Stomach (tissue), 9 donors: Measurements from ENCODE around the gene MYO5B. TPM values are rescaled to one million over a fixed set of nuclear protein-coding genes. Genes with fewer than 3 reads are reported as not detected.

ENCODE experiments used
- DNase-seq, 2 donors: peaks; one replicate each; pipeline versions ENCODE4 v3.0.0 to v3.0.0-alpha.2; 2013 to 2019
- H3K27ac ChIP-seq, 5 donors: fragments of 200-600 bp in 4 of 5; sonication (generic) in 4 of 5; one replicate each; pipeline ENCODE4 v1.5.1; 2013 to 2019; ENCODE audit warnings: mild to moderate bottlenecking in 1 of 5, moderate library complexity in 1 of 5
- H3K27me3 ChIP-seq, 3 donors: fragments of 200-600 bp; sonication (generic); one replicate each; pipeline ENCODE4 v1.5.1; 2017 to 2019; ENCODE audit warnings: mixed run types in 1 of 3
- H3K36me3 ChIP-seq, 4 donors: fragments of 200-600 bp; sonication (generic); 1 replicate in 3 of 4; 2 replicates in 1 of 4; pipeline ENCODE4 v1.5.1; 2016 to 2019
- H3K4me1 ChIP-seq, 4 donors: fragments of 200-600 bp; sonication (generic); one replicate each; pipeline ENCODE4 v1.5.1; 2016 to 2019
- H3K4me3 ChIP-seq, 4 donors: fragments of 200-600 bp; sonication (generic) in 3 of 4; one replicate each; pipeline ENCODE4 v1.5.1; 2016 to 2019; ENCODE audit warnings: mild to moderate bottlenecking in 1 of 4
- H3K9me3 ChIP-seq, 4 donors: fragments of 200-600 bp; sonication (generic); one replicate each; pipeline ENCODE4 v1.5.1; 2016 to 2019
- CTCF ChIP-seq, 7 experiments: fragments of 450-650 bp in 4 of 7; fragments of 200-600 bp in 3 of 7; sonication (generic) in 3 of 7; IDR thresholded peaks; one replicate each; pipeline ENCODE4 v1.5.1; 2016 to 2019; ENCODE audit warnings: antibody characterized with exemption in 7 of 7, control low read depth in 2 of 7, mild to moderate bottlenecking in 1 of 7
- EP300 ChIP-seq: sonication (generic); formaldehyde crosslinking; IDR thresholded peaks from one replicate; pipeline ENCODE4 v1.6.1; 2017; ENCODE audit warnings: antibody characterized with exemption
- POLR2A ChIP-seq, 4 donors: fragments of 450-650 bp; IDR thresholded peaks; one replicate each; pipeline ENCODE4 v1.6.1; 2016; ENCODE audit warnings: antibody characterized with exemption in 4 of 4, control low read depth in 2 of 4, mild to moderate bottlenecking in 1 of 4, moderate library complexity in 1 of 4
- POLR2AphosphoS5 ChIP-seq, 3 donors: sonication (generic); formaldehyde crosslinking; IDR thresholded peaks; one replicate each; pipeline ENCODE4 v1.6.1; 2016; ENCODE audit warnings: antibody characterized with exemption in 3 of 3
- WGBS, 5 donors: extraction: QIAGEN DNeasy Blood & Tissue Kit in 3 of 5; methylation state at CpG; one replicate each; pipeline versions ENCODE4 v1.1.5 to v1.1.7; 2013 to 2018; 5-methylcytosine and 5-hydroxymethylcytosine counted together
- intact Hi-C: fragments of 100-400 bp; cut with DNase I; formaldehyde crosslinking; loops from one replicate; pipeline ENCODE4 v1.15.1; 2023; ENCODE audit warnings: low total_unique reads
- polyA plus RNA-seq, 3 donors: library from polyadenylated mRNA; stranded (reverse); fragments of 200-250 nt; gene quantifications; one replicate each; pipeline ENCODE4 v1.2.3, GENCODE V29; 2013
- total RNA-seq, 5 donors: library from RNA; depleted of rRNA; stranded (reverse); fragments of >200 nt; gene quantifications; one replicate each; pipeline versions ENCODE4 v1.1.0 to v1.2.3, GENCODE V29; 2014 to 2016
- donor health status: healthy with polysubstance abuse.
- donor health status: Bipolar disorder and iron deficiency.
- donor health status: healthy.

The MYO5B gene
- total and polyA plus RNA-seq, 8 donors = 13.6 to 224 (median 33.7) TPM

- Histone ChIP-seq H3K27ac (no peak overlapping the region), H3K4me1 (no peaks in the 10 kb centered on the region), H3K36me3 (no peaks in the 10 kb centered on the region), H3K4me3 (no peak overlapping the region), H3K27me3 (no peaks in the 10 kb centered on the region), H3K9me3 (no peaks in the 10 kb centered on the region)
- peak in 1 of 2 donors; percentile 21 for DNase-seq
- intact Hi-C loops = no loop called here
- no peak for TF ChIP-seq EP300
- no peak for TF ChIP-seq POLR2AphosphoS5 (IDR thresholded peaks at IDR 0.05)
- no peak for TF ChIP-seq POLR2A (IDR thresholded peaks at IDR 0.05)
- TF ChIP-seq CTCF (IDR thresholded peaks at IDR 0.05) = no peak
- WGBS, 5 donors = 77 to 88% (median 83%) methylated on average over 4 of the region's 4 CpGs
Observed at GRCh38 chr18:50071397-50071796, 123.5 kb downstream of the MYO5B start.

DNA sequence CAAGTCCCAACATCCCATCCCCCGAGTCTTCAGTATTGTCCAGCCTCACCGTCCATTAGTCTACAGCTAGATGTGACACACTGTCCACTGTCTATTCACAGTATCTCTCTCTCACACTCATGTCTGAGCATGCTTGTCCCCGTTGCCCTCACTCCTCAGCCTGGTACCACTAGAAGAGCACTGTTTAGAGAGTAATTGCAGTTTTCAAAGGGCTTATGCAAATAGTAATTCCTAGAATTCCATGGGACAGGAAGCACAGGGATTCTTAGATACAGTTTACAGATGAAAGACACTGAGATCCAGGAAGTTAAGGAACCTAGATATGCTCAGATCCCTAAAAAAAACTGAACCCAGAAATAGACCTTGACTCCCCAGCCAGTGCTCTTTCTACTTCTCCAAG is 125.5 kb downstream of the MYO5B start:
- Histone ChIP-seq H3K4me1 (no peaks in the 10 kb centered on the region), H3K4me3 (no peak overlapping the region), H3K27me3 (no peaks in the 10 kb centered on the region), H3K36me3 (no peaks in the 10 kb centered on the region), H3K9me3 (no peaks in the 10 kb centered on the region), H3K27ac (no peak overlapping the region)
- intact Hi-C loops = no loop called here
- TF ChIP-seq CTCF (IDR thresholded peaks at IDR 0.05) (no peak), EP300 (no peak), POLR2A (IDR thresholded peaks at IDR 0.05) (no peak), POLR2AphosphoS5 (IDR thresholded peaks at IDR 0.05) (no peak)
- WGBS, 5 donors = 89 to 98% (median 92%) methylated on average over 3 of the region's 3 CpGs
- DNase-seq = no peak

DNA sequence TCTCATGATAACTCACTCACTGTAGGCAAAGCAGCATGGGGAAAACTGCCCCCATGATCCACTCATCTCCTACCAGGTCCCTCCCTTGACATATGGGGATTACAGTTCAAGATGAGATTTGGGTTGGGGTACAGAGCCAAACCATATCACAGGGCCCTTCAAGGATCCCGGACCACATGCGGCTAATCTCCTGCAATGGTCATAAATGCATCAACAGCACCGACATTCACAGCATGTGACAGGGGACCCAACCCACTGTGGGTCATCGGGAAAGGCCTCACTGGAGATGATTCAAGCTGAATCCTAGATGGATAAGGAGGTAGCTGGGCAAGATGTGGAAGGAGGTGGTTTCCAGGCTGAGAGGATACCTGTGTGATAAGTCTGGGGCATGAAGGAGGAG is 129.4 kb downstream of the MYO5B start:
- Histone ChIP-seq H3K4me3 (no peak overlapping the region), H3K27ac (no peak overlapping the region), H3K36me3 (no peaks in the 10 kb centered on the region), H3K4me1 (peaks cover 0 to 5% (median 0%) of the 10 kb centered on the region in 4 donors), H3K27me3 (no peaks in the 10 kb centered on the region), H3K9me3 (no peaks in the 10 kb centered on the region)
- no peak for TF ChIP-seq POLR2A (IDR thresholded peaks at IDR 0.05)
- TF ChIP-seq POLR2AphosphoS5 (IDR thresholded peaks at IDR 0.05) = no peak
- no peak for TF ChIP-seq EP300
- no peak for TF ChIP-seq CTCF (IDR thresholded peaks at IDR 0.05)
- DNase-seq = no peak
- intact Hi-C loops = no loop called here
- WGBS, 5 donors = 79 to 97% (median 89%) methylated on average over 4 of the region's 4 CpGs

GRCh38 chr18:50065039-50065438 is 129.9 kb downstream of the MYO5B start:
- WGBS, 5 donors = 87 to 93% (median 89%) methylated on average over 3 of the region's 3 CpGs
- H3K27ac ChIP-seq = no peak overlapping the region
- H3K27me3 ChIP-seq = no peaks in the 10 kb centered on the region
- intact Hi-C loops = no loop called here
- H3K4me3 ChIP-seq = no peak overlapping the region
- peaks cover 0 to 5% (median 0%) of the 10 kb centered on the region in 4 donors for H3K4me1 ChIP-seq
- H3K36me3 ChIP-seq = no peaks in the 10 kb centered on the region
- H3K9me3 ChIP-seq = no peaks in the 10 kb centered on the region
- DNase-seq = no peak
- TF ChIP-seq EP300 (no peak), POLR2A (IDR thresholded peaks at IDR 0.05) (no peak), POLR2AphosphoS5 (IDR thresholded peaks at IDR 0.05) (no peak)

DNA sequence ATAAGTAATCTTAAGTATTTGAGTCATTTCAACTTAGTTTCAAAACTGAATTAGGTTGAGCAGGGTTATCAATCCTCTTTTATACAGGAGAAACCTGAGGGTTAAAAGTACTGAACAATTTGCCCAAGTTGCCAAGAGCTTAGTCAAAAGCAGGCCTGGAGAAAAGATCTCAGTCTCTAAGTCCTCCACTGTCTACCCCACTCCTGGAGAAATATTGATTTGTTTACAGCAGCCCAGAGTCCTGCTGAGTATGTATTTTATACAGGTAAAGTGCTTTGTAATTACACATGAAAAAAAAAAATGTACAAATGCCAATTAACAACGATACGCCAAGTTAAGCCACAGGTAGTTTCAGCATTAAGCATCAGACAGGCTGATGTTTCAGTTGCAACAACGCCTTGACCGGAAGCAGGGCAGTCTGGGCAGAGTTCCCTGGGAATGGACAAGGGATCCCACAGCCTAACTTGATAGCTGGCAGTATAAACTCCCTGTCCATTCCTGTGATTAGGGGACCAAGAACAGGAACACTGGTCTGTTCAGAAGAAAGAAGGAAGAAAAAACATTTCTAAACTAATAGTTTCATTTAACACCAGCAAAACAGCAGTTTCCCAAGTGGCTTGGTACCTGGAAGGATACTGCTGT is 132.9 kb downstream of the MYO5B start:
- H3K4me1 ChIP-seq = peaks cover 0 to 5% (median 0%) of the 10 kb centered on the region in 4 donors
- no peaks in the 10 kb centered on the region for H3K27me3 ChIP-seq
- no peaks in the 10 kb centered on the region for H3K9me3 ChIP-seq
- no peak overlapping the region for H3K27ac ChIP-seq
- intact Hi-C loops = no loop called here
- no peak overlapping the region for H3K4me3 ChIP-seq
- no peaks in the 10 kb centered on the region for H3K36me3 ChIP-seq
- TF ChIP-seq CTCF (IDR thresholded peaks at IDR 0.05) = no peak
- TF ChIP-seq POLR2A (IDR thresholded peaks at IDR 0.05) = no peak
- no peak for TF ChIP-seq POLR2AphosphoS5 (IDR thresholded peaks at IDR 0.05)
- no peak for TF ChIP-seq EP300
- DNase-seq = peak in 1 of 2 donors; percentile 31
- WGBS, 5 donors = 45 to 73% (median 51%) methylated on average over 4 of the region's 4 CpGs
